GM21723 (cell line): ENCODE results near the gene ARL8B.

Source experiments
- ATAC-seq: cut with Tn5 transposase; IDR thresholded peaks from one replicate; pipeline ENCODE4 v1.9.1; 2021; ENCODE audit warnings: mild to moderate bottlenecking, moderate library complexity; ENCODE audit not compliant: unreplicated experiment

Gene ARL8B

DNA sequence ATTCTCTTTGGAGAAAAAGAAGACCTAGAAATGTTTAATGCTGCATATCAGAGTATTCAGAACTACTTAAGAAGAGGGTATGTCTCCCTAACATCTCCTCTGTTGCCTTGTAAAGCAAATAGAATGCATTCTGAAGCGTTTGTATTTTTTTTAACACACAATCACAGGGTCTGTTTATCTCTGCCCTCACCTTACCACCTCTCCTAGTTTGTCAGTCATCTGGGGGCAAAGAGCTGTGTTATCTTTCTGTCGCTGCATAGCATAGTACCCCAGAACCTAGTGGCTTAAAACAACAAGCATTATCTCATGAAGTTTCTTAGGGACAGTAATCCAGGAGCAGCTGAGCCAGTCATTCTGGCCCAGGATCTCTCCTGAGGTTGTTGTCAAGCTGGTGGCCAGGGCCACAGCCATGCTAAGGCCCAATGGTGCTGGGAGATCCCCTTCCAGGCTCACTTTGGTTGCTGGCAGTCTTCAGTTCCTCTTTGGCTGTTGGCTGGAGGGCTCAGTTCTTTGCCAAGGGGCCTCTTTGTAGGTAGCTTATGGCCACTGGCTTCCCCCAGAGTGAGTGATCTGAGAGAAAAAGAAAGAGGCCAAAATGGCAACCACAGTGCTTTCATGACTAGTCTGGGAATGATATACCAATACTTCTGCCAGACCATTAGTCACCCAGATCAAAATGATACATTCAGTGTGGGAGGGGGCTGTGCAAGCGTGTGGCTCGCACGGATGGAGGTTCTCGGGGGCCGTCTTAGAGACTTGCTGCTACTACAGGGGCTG is 83.3 kb downstream of the ARL8B start:
- ATAC-seq, result peak; percentile 99

DNA sequence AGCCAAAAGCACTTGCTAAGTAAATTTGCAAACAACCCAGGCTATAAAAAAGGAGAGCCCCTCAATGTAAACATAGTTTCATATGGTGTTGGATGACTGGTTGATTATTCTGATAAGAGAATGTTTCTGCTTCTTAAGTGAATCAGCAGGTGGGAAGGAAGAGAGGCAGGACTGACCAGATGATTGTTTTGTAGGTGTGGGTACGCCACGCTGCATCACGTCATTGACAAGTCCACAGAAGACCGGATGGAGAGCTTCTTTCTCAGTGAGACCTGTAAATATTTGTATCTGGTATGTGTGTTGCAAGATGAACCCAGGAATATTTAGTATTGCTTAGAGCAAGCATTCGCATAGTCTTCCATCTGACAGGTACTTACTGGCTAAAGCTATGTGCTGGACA is 88.8 kb downstream of the ARL8B start:
- ATAC-seq, result no peak

DNA sequence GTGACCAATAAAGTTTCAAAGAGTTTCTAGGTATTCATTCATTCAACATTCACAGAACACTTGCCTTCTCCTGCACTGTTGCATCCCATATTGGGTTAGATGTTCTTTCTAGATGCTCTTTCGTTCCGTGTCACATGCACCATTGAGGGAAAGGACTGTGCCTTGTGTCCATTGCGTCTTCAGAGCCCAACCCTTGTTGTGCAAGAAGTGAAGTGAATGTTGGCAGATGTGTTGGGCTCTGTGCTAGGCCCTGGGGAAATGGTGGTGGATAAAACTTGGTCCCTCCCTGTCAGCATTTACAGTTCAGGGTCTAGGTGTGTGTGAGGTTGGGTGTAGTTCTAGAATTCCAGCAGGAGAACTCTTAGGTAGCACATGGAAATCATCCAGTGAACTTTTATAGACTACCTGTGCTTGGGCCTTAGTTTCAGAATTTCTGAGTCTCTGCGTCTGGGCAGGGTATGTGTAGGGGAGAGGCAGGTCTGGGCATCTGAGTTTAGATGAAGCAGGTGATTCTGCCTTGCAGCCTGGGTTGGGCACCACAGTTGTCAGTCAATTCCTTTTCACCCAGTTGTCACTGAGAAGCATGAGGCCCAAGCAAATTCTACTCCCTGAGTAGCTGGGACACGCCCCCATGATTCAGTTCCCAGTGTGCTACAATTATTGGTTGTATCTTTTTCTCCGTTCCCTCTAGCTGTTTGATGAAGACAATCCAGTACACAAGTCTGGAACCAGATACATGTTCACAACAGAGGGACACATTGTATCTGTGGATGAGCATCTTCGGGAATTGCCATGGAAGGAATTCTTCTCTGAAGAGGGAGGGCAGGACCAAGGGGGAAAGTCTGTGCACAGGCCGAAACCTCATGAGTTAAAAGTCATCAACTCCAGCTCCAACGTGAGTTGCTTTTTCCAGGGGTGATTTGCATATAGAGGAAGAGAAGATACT is 90.8 kb downstream of the ARL8B start:
- ATAC-seq, result no peak

DNA sequence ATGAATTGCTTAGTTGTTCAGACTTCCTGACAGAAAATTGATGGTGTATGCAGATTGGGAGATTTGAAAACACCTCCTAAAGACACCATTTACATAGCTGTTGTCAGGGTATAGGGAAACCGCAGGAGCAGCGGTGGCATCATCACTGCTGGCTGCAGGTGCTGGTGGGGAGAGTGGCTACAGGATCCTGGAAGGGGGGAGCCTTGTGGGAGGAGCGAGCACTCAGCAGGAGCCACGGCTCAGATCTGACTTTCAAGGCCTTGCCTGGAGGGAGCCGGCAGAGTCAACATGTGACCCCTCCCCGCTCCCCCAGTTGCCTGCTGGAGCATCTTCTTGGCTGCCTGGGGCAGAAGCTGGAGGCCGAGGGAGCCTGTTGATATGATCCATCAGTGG is 91.5 kb downstream of the ARL8B start:
- ATAC-seq, result no peak

DNA sequence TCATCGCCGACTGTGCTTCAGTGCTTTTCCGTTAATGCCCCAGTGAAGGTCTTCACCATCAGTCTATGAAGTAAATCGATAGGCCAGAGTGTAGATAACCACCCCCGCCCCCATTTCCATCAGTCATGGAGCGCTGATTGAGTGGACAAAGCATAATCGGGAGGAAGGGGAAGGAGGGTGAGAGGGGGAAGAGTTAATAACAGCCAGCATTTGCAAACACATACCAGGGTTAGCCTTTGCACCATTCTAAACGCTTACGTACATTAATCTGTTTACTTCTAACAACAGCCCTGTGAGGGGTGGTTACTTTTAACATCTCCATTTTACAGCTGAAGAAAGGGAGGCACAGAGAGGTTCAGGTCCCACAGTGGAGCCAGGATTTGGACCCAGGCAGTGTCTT is 92.3 kb downstream of the ARL8B start:
- no peak for ATAC-seq

DNA sequence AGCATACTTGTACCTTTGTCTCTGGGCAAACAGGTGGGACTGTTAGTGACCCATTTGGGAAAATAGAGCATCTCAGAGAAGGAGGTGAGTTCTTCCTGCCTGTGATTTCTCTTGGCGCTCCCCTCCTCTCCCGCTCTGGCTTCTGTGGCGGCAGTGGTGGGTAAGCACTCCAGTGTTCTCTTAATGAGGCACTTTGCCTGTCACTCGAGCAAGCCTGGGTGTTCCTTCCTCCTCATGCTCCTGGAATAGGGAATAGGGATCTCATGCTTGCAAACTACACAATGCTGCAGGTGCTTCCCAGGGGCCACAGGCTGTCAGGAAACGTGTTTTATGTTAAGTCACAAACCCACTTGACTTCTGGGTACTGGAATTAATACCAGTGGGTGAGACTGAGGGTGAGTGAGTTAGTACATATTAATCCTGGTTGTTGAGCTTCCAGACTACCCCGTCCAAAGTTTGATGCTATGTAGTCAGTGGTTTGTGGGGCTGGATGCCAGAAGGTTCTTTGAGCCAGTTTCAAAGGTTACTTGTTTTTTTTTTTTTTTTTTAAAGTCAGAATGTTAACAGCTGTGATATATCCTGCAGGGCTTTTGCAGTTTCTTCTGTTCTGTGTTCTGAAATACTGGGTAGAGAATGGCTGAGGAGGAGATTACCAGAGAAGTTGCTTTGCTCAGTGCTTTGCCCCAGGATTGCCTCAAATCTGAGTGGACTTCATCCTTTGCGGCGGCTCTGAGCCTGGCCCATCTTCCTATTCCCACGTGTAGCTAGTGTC is 95.9 kb downstream of the ARL8B start:
- ATAC-seq, result no peak

DNA sequence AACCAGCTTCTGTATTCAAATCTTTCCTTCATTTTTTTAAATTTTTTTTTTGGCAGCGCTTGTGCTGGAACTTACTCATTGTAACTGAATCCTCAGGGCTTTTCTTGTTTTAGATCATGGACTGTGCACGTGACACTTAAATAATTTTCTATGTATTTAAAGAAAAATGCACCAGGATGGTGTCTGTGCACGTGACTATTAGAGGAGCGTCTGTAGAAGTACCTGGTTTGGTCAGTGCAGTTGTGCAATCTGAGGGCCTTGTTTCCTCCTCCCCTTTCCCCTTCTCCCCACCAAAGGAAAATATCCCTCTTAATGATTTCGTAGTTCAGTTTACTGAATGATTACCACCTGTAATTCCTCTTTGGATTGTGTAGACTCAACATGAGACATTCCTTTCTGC is 96.7 kb downstream of the ARL8B start:
- no peak for ATAC-seq

DNA sequence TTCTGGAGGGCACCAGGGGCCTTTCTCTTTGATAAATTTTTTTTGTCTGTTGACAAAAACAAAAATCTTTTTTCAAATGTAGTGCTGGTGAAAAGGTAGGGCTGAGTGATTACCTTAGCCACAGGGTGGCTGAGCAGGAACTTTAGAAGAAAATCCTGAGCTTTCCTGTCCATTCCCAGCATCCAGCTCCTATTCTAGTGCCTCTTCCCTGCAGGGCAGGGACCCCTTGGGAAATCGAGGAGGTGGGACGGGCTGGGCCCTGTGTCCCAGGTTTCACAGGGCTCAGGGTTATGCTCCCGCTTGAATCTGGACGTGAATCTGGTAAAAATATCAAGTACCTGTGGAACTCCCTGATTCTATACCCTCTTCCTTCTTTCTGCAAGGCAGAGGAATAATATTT is 97.1 kb downstream of the ARL8B start:
- ATAC-seq, result no peak

DNA sequence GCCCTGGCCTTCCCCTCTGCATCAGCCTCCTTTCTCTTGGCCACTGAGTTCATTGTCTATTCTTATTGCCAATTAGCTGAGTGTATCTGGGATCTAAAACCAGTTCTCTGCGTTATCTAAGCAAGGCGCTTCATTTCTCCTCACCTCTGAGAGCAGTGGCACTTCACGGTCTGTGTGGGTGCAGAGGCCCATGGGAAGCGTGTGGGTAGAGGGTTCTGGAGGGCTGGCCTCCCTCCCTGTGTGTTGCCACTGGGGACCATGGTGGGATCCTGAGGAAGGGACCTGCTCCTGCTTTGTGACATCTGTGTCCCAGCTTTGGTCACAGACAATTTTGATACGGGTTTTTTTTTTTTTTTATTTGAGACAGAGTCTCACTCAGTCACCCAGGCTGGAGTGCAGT is 98.1 kb downstream of the ARL8B start:
- no peak for ATAC-seq

DNA sequence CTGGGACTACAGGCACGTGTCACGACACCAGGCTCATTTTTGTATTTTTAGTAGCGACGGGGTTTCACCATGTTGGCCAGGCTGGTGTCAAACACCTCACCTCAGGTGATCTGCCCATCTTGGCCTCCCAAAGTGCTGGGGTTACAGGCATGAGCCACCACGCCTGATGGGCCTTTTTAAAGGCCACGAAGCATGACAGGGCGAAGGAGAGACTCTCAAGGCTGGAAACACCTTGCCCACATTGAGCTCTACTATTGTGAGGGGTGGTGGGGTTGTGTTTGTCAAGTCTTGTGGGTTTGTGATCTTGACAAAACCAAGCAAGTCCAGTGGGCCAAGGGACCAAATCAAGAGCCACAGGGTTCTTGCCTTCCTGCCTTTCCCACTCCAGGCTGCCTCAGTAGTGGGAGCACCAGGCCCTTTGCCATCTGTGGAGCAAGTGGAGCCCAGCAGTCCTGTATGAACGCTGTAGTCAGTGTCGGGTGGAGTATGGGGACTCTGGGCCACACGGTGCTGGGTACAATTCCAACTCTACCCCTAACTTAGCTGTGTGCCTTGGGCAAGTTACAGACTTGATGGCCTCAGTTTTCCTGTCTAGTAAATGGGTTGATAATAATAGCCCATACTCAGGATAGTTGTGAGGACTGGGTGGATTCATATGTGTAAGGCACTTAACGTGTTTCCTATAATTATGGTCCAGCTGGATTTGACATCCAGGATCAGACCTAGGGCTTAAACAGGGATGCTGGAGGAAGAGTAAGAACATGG is 98.8 kb downstream of the ARL8B start:
- no peak for ATAC-seq

DNA sequence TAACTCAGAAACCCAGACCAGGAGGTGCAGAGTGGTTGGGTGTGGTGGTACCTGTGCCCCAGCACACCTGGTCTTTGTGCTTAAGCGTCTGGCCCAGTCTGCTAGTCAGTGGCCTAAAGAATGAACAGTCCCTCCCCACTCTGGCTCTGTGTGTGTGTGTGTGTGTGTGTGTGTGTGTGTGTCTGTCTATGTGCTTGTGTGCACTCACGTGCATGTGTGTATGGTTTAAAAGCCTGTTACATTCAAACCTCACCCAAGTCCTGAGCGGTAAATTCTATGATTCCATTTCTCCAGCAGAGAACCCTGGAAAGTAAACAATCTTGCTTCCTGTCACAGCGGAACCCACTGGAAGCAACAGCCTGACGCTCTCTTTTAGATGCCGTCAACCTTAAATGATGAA is 99.6 kb downstream of the ARL8B start:
- ATAC-seq, result no peak

DNA sequence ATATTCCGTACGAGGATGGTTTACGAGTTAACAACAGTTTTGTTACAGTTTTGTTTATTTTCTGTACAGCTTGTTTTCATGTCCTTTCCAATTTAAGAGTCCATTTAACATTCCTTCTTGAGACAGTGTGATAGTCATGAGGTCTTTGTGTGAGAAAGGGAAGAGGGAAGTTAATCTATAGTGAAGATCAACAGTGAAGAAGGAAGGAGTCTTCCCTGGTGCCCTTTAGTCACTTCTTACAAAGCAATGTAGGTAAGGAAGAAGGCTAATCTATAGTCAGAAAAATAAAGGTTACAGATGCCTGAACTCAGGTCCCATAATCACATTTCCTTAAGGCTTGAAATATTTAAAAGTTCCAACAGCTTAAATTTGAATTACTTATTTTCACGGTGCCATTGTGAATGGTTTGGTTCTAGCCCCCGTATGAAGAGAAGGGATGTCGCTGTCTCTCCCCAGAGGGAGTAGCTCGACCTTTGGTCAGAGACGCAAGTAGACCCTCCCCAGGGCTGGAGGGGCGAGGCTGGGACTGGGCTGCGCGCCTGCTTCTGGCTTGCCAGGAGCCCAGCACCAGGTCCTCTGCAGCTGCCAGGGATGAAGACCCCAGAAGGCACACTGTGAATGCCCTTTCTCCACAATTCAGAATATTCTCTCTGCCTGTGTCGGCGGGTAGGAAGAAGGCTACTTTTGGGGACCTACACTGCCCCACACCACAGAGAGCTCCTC is 100.4 kb downstream of the ARL8B start:
- no peak for ATAC-seq

DNA sequence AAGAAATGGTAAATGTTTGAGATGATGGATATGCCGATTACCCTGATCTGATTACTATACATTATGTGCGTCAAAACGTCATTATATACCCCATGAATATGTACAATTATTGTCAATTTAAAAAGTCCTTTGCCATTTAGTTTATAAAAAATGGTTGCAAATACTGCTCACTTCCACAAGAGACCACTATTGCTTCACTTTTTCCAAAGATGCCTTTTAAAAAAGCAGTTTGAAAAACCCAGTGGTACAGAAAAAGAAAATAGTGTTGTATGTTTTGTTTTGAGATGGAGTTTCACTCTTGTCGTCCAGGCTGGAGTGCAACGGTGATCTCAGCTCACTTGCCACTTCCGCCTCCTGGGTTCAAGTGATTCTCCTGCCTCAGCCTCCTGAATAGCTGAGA is 104.7 kb downstream of the ARL8B start:
- ATAC-seq, result peak; percentile 56

DNA sequence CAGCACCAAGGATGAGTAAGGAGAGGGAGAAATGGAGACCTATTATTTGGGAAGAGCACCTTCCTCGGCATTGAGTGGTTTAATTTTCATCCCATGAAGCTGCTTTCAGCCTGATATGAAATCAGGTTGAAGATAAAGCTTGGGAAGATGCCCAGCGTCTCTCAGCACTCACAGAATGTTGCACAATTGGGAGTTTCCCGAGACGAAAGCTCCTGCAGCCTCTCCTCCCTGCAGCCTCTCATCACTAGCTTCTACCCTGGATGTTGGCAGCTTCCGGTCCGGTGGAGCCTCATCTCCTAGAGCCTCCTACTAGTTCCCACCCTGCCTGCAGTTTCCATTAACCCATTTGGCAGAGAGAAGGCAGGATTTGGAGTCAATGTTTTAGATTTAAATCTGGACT is 105.7 kb downstream of the ARL8B start:
- ATAC-seq, result no peak

DNA sequence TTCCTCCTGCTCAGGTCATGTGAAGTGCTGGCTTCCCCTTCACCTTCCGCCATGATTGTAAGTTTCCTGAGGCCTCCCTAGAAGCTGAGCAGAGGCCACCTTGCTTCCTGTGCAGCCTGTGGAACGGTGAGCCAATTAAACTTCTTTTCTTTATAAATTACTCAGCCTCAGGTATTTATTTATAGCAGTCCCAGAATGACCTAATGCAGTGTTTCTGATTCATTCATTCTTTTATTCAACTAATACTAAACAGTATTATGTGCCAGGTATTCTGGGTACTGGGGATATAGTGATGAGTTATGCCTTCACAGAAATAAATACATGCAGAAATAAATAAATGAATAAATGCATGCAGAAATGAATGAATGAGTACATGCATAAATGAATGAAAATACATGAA is 107.3 kb downstream of the ARL8B start:
- no peak for ATAC-seq
